ENCODE measurements around the gene FDX1. TPM values are rescaled to one million over a fixed set of nuclear protein-coding genes. Genes with fewer than 3 reads are reported as not detected.

Gene FDX1
- total and polyA plus RNA-seq, 8 donors: 6.7 to 11.3 (median 8.3) TPM

DNA sequence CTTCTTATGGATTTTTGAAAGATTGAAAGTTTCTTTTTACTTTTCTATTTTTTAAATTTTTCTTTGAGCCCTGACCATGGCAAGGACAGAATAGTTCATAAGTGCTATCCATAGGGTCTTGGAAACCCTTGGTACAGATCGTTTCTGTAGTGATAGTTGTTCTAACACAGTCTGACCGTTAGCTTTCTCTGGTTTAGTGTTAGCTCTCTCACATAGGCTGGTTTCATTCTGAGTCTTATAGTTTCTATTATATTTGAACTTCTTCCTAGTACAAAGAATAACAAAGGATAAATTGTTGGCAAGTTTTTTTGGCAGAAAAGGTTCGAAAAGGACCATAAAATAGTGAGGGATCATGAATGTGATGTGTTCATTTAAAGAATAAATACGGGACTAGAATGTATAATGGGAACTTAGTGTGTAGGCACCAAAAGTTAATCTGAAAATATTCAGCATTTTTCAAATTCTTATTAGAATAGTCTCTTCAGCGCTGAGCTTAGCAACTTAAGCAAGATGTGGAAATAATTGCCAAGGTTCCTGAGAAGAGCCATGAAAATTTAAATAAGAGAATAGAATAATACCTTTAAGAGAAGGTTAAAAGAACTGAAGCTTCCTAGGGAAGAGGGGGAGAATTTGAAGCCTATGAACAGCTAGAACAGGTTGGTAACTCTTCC lies 24.1 kb downstream of the FDX1 start:
- intact Hi-C loops (cut with DNase I): loop anchor here in 1 of 3 donors (10.0 kb wide), 1 partner anchor 771 kb away; no protein-coding TSS in a partner anchor
- no peaks in the 10 kb centered on the region for H3K27me3 ChIP-seq
- no peaks in the 10 kb centered on the region for H3K4me1 ChIP-seq
- no peak overlapping the region for H3K27ac ChIP-seq
- FAIRE-seq (no peak), DNase-seq (no peak), ATAC-seq (no peak)
- TF ChIP-seq, protein P1, sequence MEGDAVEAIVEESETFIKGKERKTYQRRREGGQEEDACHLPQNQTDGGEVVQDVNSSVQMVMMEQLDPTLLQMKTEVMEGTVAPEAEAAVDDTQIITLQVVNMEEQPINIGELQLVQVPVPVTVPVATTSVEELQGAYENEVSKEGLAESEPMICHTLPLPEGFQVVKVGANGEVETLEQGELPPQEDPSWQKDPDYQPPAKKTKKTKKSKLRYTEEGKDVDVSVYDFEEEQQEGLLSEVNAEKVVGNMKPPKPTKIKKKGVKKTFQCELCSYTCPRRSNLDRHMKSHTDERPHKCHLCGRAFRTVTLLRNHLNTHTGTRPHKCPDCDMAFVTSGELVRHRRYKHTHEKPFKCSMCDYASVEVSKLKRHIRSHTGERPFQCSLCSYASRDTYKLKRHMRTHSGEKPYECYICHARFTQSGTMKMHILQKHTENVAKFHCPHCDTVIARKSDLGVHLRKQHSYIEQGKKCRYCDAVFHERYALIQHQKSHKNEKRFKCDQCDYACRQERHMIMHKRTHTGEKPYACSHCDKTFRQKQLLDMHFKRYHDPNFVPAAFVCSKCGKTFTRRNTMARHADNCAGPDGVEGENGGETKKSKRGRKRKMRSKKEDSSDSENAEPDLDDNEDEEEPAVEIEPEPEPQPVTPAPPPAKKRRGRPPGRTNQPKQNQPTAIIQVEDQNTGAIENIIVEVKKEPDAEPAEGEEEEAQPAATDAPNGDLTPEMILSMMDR (IDR thresholded peaks at IDR 0.05): no peak
- 85 to 86% methylated on average over 5 of the region's 5 CpGs for WGBS, 2 donors
- no peak overlapping the region for H3K4me3 ChIP-seq
- H3K36me3 ChIP-seq: no peaks in the 10 kb centered on the region
- no peaks in the 10 kb centered on the region for H3K9me3 ChIP-seq

DNA sequence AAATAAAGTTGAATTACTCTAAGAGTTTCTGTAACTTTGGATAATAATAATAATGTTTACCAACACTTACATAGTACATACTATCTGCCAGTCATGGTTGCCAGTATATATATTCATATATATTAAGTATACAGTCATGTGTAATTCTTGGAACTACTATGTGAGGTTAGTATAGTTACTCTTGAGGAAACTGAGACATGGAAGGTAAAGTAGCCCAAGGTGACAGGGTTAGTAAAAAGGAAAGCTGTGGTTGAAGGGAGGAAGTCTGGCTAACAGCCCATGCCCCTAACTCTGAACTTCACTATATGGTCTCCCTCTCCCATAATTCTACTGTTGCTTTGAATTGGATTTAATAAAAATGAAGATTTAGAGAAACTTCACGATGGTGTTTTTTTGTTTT lies 24.9 kb downstream of the FDX1 start:
- FAIRE-seq (no peak), ATAC-seq (no peak), DNase-seq (no peak)
- TF ChIP-seq, protein P1 (IDR thresholded peaks at IDR 0.05): no peak
- Histone ChIP-seq H3K36me3 (no peaks in the 10 kb centered on the region), H3K4me3 (no peak overlapping the region), H3K9me3 (no peaks in the 10 kb centered on the region), H3K4me1 (no peaks in the 10 kb centered on the region), H3K27ac (no peak overlapping the region), H3K27me3 (no peaks in the 10 kb centered on the region)
- WGBS, 2 donors: 80 to 88% methylated on average over 1 of the region's 1 CpG
- intact Hi-C loops (cut with DNase I): loop anchor here in 1 of 3 donors (10.0 kb wide), 1 partner anchor 770 kb away; no protein-coding TSS in a partner anchor

DNA sequence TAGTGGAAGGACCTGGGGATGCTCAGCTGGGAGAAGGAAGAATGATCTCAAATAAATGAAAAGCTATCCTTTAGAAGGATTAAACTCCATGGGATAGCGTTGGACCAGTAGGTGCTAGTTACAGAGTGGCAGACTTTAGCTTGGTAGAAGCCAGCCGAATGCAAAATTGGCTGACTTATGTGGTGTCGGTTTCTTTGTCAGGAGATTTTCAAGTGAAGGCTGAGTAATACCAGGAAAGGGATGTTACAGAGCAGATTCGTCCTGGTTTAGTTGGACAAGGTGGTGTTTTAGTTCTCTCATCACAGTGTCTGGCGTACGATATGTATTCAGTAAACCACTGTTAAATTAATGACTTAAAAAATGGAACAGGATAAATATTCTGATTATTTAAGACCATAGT lies 26.0 kb downstream of the FDX1 start:
- WGBS, 2 donors: 88 to 90% methylated on average over 6 of the region's 6 CpGs
- H3K9me3 ChIP-seq: no peaks in the 10 kb centered on the region
- intact Hi-C loops (cut with DNase I): loop anchor here in 1 of 3 donors (10.0 kb wide), 1 partner anchor 769 kb away; no protein-coding TSS in a partner anchor
- FAIRE-seq: no peak
- no peak overlapping the region for H3K27ac ChIP-seq
- no peak overlapping the region for H3K4me3 ChIP-seq
- H3K4me1 ChIP-seq: no peaks in the 10 kb centered on the region
- H3K27me3 ChIP-seq: no peaks in the 10 kb centered on the region
- DNase-seq: no peak
- ATAC-seq: no peak
- TF ChIP-seq, protein P1 (IDR thresholded peaks at IDR 0.05): no peak
- H3K36me3 ChIP-seq: no peaks in the 10 kb centered on the region

DNA sequence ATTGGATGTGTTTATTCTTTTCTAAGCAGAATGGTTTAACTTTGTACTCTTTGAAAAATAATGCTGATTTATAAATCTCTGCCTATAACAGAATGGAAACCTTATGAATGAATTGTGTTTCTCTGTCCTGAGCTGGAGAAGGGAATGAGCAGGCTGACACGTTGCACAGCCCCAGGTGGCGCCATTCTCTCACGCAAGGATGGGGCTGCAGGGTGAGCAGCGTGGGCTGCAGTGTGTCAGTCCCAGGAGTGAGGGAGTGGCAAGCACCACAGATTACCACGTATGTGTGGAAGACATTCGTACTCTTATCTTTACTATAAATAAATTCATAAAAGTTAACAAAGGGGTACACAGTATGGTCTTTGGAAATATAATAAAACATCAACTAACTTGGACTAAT lies 33.4 kb downstream of the FDX1 start:
- no peak for FAIRE-seq
- H3K9me3 ChIP-seq: no peaks in the 10 kb centered on the region
- H3K36me3 ChIP-seq: peaks cover 0 to 5% (median 2%) of the 10 kb centered on the region in 3 donors
- no peaks in the 10 kb centered on the region for H3K27me3 ChIP-seq
- H3K4me1 ChIP-seq: no peaks in the 10 kb centered on the region
- no peak overlapping the region for H3K4me3 ChIP-seq
- H3K27ac ChIP-seq: no peak overlapping the region
- intact Hi-C loops (cut with DNase I): no loop called here
- peak in 3 of 4 donors; percentile 58 to 73 (median 72) for ATAC-seq
- WGBS, 2 donors: 71 to 75% methylated on average over 6 of the region's 6 CpGs
- DNase-seq: no peak
- TF ChIP-seq, protein P1 (IDR thresholded peaks at IDR 0.05): no peak

GRCh38 chr11:110465231-110465630 lies 35.5 kb downstream of the FDX1 start:
- Histone ChIP-seq H3K27ac (no peak overlapping the region), H3K27me3 (no peaks in the 10 kb centered on the region), H3K4me3 (no peak overlapping the region), H3K4me1 (no peaks in the 10 kb centered on the region), H3K9me3 (no peaks in the 10 kb centered on the region), H3K36me3 (peaks cover 0 to 5% (median 2%) of the 10 kb centered on the region in 3 donors)
- intact Hi-C loops (cut with DNase I): no loop called here
- no peak for DNase-seq
- 91 to 93% methylated on average over 2 of the region's 2 CpGs for WGBS, 2 donors
- ATAC-seq: no peak
- no peak for FAIRE-seq
- TF ChIP-seq, protein P1 (IDR thresholded peaks at IDR 0.05): no peak
